GM12892 (cell line): ENCODE data around the gene EDAR.

Source experiments
- POLR2A ChIP-seq: IDR thresholded peaks from 2 replicates; pipeline ENCODE4 v1.6.1; 2011; ENCODE audit warnings: low read depth, low read length, control low read depth
- POLR2AphosphoS5 ChIP-seq: IDR thresholded peaks from 2 replicates; pipeline ENCODE4 v1.6.1; 2011; ENCODE audit warnings: low read depth, low read length, control low read depth

DNA sequence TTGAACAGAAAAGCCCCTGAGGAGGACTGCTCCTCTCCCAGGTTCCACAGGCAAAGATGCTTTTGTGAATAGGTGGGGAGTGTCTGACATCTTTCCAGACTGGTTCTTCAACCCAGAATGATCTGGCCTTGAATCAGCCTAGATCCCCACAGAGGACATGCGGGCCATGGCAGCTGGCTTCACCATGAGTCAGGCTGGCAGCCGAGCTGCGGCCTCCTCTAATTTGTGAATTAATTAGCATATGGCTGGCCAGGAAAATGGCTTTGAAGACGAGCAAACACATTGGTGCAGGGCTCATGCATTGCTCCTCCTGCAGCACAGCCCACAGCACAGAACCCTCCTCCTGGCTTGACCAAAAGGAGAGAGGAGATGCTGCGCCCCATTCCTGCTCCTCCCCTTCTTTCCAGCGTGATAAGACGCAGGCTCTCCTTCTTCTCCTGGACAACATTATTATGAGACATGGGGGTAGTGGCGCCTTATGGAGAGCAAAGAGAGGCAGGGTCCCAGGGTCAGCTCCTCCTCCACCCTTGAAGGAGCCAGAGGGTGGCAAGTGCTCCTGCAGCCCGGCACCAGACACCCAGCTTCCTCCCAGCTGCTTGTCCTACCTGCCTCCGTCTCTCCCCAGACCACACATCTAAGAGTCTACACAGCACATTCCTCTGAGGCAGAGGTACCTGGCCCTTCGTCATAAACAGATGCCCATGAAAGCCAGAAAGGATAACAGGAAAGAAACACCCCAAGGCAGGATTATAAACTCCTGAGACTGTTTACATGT is 66.7 kb downstream of the EDAR start:
- TF ChIP-seq POLR2A (no peak), POLR2AphosphoS5 (no peak)
